NCI-H1694 treated with DMSO at 0.1 percent for 48 hours (cell line): Measurements from ENCODE around the gene KIF11.

ENCODE experiments used
- DNase-seq: peaks from one replicate; lab custom pipeline; 2025; lab: John Stamatoyannopoulos, UW

Gene KIF11

DNA sequence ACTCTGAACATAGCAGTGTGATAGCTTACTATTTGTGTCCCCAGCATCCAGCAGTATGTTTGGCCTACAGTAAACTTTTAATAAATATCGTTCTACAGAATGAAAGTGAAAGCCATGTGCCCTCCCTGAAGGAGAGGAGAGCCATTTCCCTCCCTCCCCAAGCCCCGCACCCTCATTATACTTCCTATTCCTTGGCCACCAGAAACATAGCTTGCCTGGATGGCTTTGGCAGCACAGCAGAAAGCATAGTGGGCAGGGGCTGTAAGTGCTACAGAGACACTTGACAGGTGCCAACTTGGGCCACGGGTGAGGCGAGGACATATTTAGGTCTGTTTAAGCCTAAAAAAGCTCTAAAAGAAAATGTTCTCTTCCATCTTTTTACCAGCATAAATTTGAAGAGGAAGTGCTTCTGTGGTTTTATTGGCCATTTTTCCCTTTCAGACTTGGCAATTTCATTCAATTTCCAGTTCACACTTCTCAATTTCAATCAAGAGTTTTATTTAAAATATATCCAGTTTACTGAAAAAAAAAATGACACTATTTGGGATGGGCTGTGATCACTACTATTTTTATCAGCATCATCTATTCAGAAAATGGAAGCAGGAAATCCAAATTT is 109.5 kb downstream of the KIF11 start:
- no peak for DNase-seq
